Endothelial cell of umbilical vein (primary cell): ENCODE data around the gene SAE1. TPM values are rescaled to one million over a fixed set of nuclear protein-coding genes. Genes with fewer than 3 reads are reported as not detected.

Experiments used
- BruUV-seq: library from RNA; stranded (reverse); fragments of 400-500 nt; replicated peaks from 2 replicates; lab custom pipeline; 2021; lab: Mats Ljungman, UMichigan
- CTCF ChIA-PET: fragments of 300-600, 350-600 bp; sonication (Branson Sonifier 250); formaldehyde crosslinking; loops from one replicate; lab custom pipeline; 2021; ENCODE audit warnings: antibody characterized with exemption, inconsistent platforms; lab: Charles Lee
- POLR2A ChIA-PET: fragments of 300-600, 350-600 bp; sonication (Branson Sonifier 250); formaldehyde crosslinking; loops from one replicate; lab custom pipeline; 2021; ENCODE audit warnings: antibody characterized with exemption, inconsistent platforms; lab: Charles Lee
- DNase-seq: peaks from one replicate; pipeline ENCODE4 v3.0.0-alpha.2; 2011; ENCODE audit warnings: low read depth, low spot score
- FAIRE-seq: peaks from 2 replicates; lab custom pipeline; 2011; peaks lifted over from hg19 to GRCh38; lab: Jason Lieb, UNC
- H2AFZ ChIP-seq: 2 replicates; pipeline ENCODE4 v1.6.0; 2012; ENCODE audit warnings: low read depth, low read length, control low read depth, inconsistent platforms
- H3K27ac ChIP-seq: 2 replicates; pipeline ENCODE4 v1.5.1; 2011; ENCODE audit warnings: low read depth, mild to moderate bottlenecking, control low read depth, low read length, moderate library complexity; ENCODE audit not compliant: insufficient read depth
- H3K27me3 ChIP-seq, 2 experiments: 2 replicates each; pipeline versions ENCODE4 v1.6.0 to v1.6.1; 2011; ENCODE audit warnings: low read length in 2 of 2, mixed read lengths in 1 of 2; ENCODE audit not compliant: control insufficient read depth in 2 of 2, insufficient read depth in 2 of 2
- H3K36me3 ChIP-seq, 2 experiments: 2 replicates in 1 of 2; 3 replicates in 1 of 2; pipeline ENCODE4 v1.5.1; 2011; ENCODE audit warnings: low read length in 2 of 2, mild to moderate bottlenecking in 1 of 2, moderate library complexity in 1 of 2; ENCODE audit not compliant: control insufficient read depth in 2 of 2, insufficient read depth in 2 of 2; ENCODE audit errors: extremely low read depth in 1 of 2
- H3K4me1 ChIP-seq: 3 replicates; pipeline ENCODE4 v1.5.1; 2011; ENCODE audit warnings: mild to moderate bottlenecking, low read length; ENCODE audit not compliant: control insufficient read depth, insufficient read depth; ENCODE audit errors: extremely low read depth
- H3K4me2 ChIP-seq: 2 replicates; pipeline ENCODE4 v1.6.1; 2011; ENCODE audit warnings: low read length, control low read depth, mixed read lengths; ENCODE audit not compliant: insufficient read depth
- H3K4me3 ChIP-seq, 3 experiments: fragments of 200-600 bp in 1 of 3; sonication (generic), shearing (Covaris generic) in 1 of 3; replicated peaks in 1 of 3; 2 replicates each; pipeline ENCODE4 v1.5.1; 2011 to 2016; ENCODE audit warnings: control low read depth in 3 of 3, low read length in 3 of 3, mild to moderate bottlenecking in 2 of 3, inconsistent platforms in 1 of 3, low read depth in 1 of 3, moderate library complexity in 1 of 3; ENCODE audit not compliant: insufficient read depth in 1 of 3
- H3K79me2 ChIP-seq: 2 replicates; pipeline ENCODE4 v1.6.0; 2012; ENCODE audit warnings: low read length, inconsistent platforms; ENCODE audit not compliant: control insufficient read depth, insufficient read depth
- H3K9ac ChIP-seq: replicated peaks from 2 replicates; pipeline ENCODE3; 2011; ENCODE audit warnings: low read length, control low read depth; ENCODE audit not compliant: insufficient read depth; ENCODE audit errors: extremely low read depth
- H3K9me1 ChIP-seq: replicated peaks from 3 replicates; pipeline ENCODE4 v1.6.0; 2011; ENCODE audit warnings: mild to moderate bottlenecking, low read length; ENCODE audit not compliant: control insufficient read depth, insufficient read depth; ENCODE audit errors: extremely low read depth
- H3K9me3 ChIP-seq: replicated peaks from 2 replicates; pipeline ENCODE4 v1.5.1; 2012; ENCODE audit warnings: low read length, inconsistent platforms; ENCODE audit not compliant: control insufficient read depth, insufficient read depth
- H4K20me1 ChIP-seq: replicated peaks from 2 replicates; pipeline ENCODE3; 2011; ENCODE audit warnings: mild to moderate bottlenecking, low read length; ENCODE audit not compliant: control insufficient read depth, insufficient read depth; ENCODE audit errors: extremely low read depth
- CTCF ChIP-seq, 2 donors: IDR thresholded peaks; 1 replicate in 1 of 2; 2 replicates in 1 of 2; pipeline ENCODE4 v1.5.1; 2011; ENCODE audit warnings: low read length in 2 of 2, mild to moderate bottlenecking in 2 of 2, moderate library complexity in 2 of 2, control low read depth in 1 of 2, inconsistent platforms in 1 of 2, low read depth in 1 of 2; ENCODE audit not compliant: insufficient read depth in 1 of 2; ENCODE audit errors: extremely low read depth in 1 of 2
- EZH2 ChIP-seq: IDR thresholded peaks from 2 replicates; pipeline ENCODE4 v1.6.1; 2012; ENCODE audit warnings: borderline replicate concordance, low read depth, mild to moderate bottlenecking, moderate library complexity, low read length, inconsistent platforms; ENCODE audit not compliant: severe bottlenecking
- FOS ChIP-seq: IDR thresholded peaks from 2 replicates; pipeline ENCODE4 v1.6.1; 2011; ENCODE audit warnings: mild to moderate bottlenecking, low read length, moderate library complexity, borderline replicate concordance; ENCODE audit not compliant: insufficient read depth
- GATA2 ChIP-seq: IDR thresholded peaks from 2 replicates; pipeline ENCODE4 v1.7.0; 2011; ENCODE audit warnings: low read depth, mild to moderate bottlenecking, moderate library complexity, mixed read lengths, low read length; ENCODE audit not compliant: insufficient read length, insufficient read depth
- JUN ChIP-seq: IDR thresholded peaks from 2 replicates; pipeline ENCODE4 v1.6.1; 2011; ENCODE audit warnings: borderline replicate concordance, low read depth; ENCODE audit not compliant: insufficient read length, insufficient read depth
- MAX ChIP-seq: IDR thresholded peaks from 2 replicates; pipeline ENCODE4 v1.6.1; 2011; ENCODE audit not compliant: insufficient read depth, insufficient read length
- MYC ChIP-seq: IDR thresholded peaks from one replicate; pipeline ENCODE4 v1.6.1; 2011; ENCODE audit warnings: mild to moderate bottlenecking, low read depth, low read length
- POLR2A ChIP-seq: IDR thresholded peaks from 2 replicates; pipeline ENCODE4 v1.6.1; 2012; ENCODE audit warnings: low read depth, mild to moderate bottlenecking, control low read depth, low read length
- POLR2AphosphoS5 ChIP-seq: IDR thresholded peaks from 2 replicates; pipeline ENCODE4 v1.6.1; 2012; ENCODE audit warnings: low read depth, mild to moderate bottlenecking, control low read depth, low read length, moderate library complexity; ENCODE audit not compliant: insufficient read depth
- dilution Hi-C: fragments of 300-500 bp; cut with MboI; formaldehyde crosslinking; loops from one replicate; pipeline ENCODE4 v1.15.0; 2019; ENCODE audit warnings: low sequenced_read_pairs; ENCODE audit not compliant: extremely low pct_ligation_motif_present
- intact Hi-C: fragments of 100-400 bp; cut with micrococcal nuclease; formaldehyde crosslinking; loops from one replicate; pipeline ENCODE4 v1.10.0; 2022
- polyA plus RNA-seq, 4 experiments: library from polyadenylated mRNA; depleted of rRNA in 3 of 4; stranded (reverse) in 3 of 4; unstranded in 1 of 4; fragments of >200 nt; gene quantifications; 2 replicates each; pipeline versions ENCODE4 v1.2.1 to v1.2.3, GENCODE V29; 2011 to 2012; ENCODE audit warnings: missing spikeins in 1 of 4
- total RNA-seq: library from RNA; stranded (reverse); gene quantifications from 2 replicates; pipeline ENCODE4 v1.2.3, GENCODE V29; 2021

SAE1 gene
- total and polyA plus RNA-seq, 2 donors (not counting 3 experiments of a cell fraction or from before 2014, with no cell fraction given), result 165 to 219 TPM

DNA sequence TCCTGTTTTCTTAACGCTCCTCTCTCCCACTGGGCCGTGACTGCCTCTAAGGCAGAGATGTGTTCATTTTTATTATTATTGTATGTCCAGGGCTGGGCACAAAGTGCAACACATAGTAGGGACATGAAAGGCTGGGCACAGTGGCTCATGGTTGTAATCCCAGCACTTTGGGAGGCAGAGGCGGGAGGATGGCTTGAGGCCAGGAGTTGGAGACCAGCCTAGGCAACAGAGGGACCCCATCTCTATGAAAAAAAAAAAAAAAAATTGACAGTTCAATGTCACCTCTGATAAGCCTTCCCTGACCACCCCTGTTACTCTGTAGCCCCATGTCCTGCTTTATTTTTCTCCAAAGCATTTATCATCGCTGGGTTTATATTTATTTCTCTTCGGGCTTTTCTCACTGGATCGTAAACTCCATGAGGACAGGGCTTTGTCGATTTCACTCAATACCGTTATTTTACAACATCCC lies 481 bp upstream of the SAE1 start:
- H3K9me3 ChIP-seq, result no peaks in the 10 kb centered on the region
- H3K4me2 ChIP-seq, result no peak overlapping the region
- no peak overlapping the region for H3K9ac ChIP-seq
- H3K27ac ChIP-seq, result no peak overlapping the region
- H3K27me3 ChIP-seq, result no peaks in the 10 kb centered on the region
- TF ChIP-seq FOS (no peak), MAX (no peak), MYC (no peak), CTCF (IDR thresholded peaks at IDR 0.05; ENCODE audit: extremely low read depth in 1 of 2, insufficient read depth in 1 of 2, low read depth in 1 of 2, low read length in 2 of 2) (no peak), POLR2A (no peak), POLR2AphosphoS5 (no peak), JUN (no peak), EZH2 (no peak), GATA2 (no peak)
- H4K20me1 ChIP-seq, result no peaks in the 10 kb centered on the region
- DNase-seq (no peak), FAIRE-seq (no peak)
- ChIA-PET CTCF (interaction anchor here (1.8 to 5.0 kb wide), 3 partner anchors 51 to 114 kb away, joined by 9 to 30 read pairs (median 26); no protein-coding TSS in a partner anchor), POLR2A (no interaction called here)
- no peaks in the 10 kb centered on the region for H3K9me1 ChIP-seq
- H3K4me1 ChIP-seq, result peaks cover 26% of the 10 kb centered on the region
- no peaks in the 10 kb centered on the region for H3K36me3 ChIP-seq
- dilution Hi-C loops (no loop called here), intact Hi-C loops (loop anchor here (2.0 to 5.0 kb wide), 2 partner anchors 17 to 268 kb away; partner anchors contain the start of genes ARHGAP35 and ZC3H4)
- H2AFZ ChIP-seq, result peak overlapping the region; percentile 55
- no TSS peak for BruUV-seq
- H3K4me3 ChIP-seq, result no peak overlapping the region
- peaks cover 43% of the 10 kb centered on the region for H3K79me2 ChIP-seq
